HG03432 (cell line): ENCODE results near the gene LINS1.

ENCODE experiments used
- ATAC-seq: cut with Tn5 transposase; IDR thresholded peaks from one replicate; pipeline ENCODE4 v1.9.1; 2021; ENCODE audit warnings: mild to moderate bottlenecking, moderate library complexity; ENCODE audit not compliant: unreplicated experiment

Gene LINS1

DNA sequence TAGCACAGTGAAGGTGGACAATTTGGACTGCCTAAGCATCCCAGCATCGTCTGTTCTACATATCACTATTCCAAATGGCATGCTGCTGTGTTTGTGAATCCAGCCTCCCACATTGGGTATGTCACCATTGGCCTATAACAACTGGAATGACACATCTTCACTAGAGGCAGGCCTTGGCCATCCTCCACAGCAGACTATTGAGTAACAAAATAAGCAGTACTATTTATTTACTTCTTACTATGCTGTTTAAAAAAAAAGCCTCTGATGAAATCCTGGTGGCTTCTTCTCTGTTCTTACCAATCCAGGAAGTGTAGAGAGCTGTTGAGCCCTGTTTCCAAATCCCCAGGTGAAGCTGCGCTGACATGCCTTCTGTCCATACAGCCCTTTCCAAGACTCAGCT lies 42.7 kb downstream of the LINS1 start:
- ATAC-seq, result no peak

DNA sequence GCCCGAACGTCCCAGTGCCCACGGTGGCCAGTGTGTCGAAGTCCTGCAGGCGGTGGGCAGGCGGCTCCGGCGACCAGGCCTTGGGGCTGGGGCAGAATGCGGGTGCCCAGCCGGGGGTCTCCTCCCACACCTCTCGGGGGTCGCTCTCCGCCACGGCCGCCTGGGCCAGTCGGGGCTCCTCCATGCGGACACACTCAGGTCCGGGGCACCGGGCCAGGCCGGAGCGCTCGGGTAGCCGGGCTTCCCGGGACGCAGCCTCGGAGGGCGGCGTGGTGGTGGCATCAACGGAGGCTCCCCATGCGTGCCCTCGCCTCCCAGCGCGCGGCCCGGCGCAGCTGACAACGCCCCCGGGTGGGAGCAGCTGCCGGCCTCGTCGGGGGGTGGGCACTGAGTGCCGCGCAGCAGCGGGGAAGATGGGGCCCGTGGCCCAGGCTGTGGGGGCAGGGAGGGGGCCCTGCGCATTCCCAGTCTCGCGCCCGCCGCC lies 43.2 kb downstream of the LINS1 start:
- no peak for ATAC-seq

DNA sequence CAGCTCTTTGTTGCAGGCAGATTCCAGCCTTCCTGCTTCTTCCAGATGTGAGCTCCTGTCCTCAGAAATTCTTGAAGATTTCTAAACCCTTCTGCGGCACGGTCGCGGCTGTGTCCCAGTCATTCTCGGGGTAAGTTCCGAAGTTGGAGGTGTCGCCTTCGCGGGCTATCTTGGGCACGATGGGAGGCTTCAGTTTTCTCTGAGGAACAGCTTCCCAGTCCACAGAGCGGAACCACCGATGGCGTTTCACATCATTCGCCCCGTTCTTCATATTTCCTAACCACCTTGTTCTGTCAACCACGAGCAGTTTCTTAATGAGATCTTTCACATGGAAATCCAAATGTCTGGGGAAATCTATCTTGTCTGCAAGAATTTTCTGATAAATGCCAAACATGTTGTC lies 48.5 kb downstream of the LINS1 start:
- ATAC-seq, result no peak

DNA sequence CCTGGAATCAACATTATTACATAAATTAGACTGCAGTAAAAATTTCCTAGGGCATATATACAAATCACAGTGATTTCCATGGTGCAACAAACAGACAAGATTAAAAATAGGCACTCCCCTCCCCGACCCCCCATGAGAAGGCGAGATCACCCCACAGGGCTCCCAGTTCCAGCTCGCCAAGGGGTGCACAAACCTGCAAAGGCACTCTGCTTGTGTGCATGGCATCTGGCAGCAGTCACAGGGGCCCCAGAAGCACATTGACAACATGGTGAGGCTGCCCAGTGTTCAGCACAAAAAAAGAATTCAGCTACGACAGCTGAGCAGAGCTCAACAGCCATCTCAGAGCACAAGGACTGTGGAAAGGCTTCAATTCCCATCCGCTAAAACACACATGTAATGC lies 54.0 kb downstream of the LINS1 start:
- no peak for ATAC-seq

DNA sequence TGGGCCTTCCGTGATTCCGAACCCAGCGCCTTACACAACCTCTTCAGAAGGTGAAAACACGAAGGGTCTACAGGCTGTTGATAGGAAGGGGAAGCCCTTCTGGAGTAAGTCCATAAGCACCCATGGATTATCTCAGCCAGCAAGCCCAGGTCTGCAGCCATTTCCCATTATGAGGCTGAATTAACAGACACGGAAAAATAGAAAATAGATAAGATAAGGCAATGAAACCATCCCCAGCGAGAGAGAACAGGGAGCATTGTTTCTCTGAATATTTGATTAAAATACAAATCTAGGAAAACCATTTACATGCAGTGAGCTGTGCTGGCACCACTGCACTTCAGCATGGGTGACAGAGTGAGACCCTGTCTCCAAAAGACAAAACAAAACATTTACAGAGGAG lies 57.0 kb downstream of the LINS1 start:
- no peak for ATAC-seq

DNA sequence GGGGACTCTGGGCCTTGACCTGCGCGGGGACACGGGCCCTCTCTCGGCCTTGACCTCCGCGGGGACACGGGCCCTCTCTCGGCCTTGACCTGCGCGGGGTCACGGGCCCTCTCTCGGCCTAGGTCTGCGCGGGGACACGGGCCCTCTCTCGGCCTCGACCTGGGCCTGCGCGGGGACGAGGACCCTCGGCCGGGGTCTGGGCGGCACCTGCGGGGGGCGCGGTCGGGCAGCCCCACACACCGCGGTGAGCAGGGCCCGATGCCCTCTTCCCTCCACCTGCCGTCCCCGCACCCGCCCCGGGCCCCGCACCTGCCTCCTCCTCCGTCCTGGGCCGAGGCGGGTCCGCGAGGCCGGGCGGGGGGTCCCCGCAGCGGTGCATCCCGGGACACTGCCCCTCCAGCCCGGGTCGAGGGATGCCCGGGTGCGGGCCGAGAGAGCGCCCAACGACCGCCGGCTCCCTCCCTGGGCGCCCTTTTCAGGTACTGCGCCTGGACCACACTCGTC lies 57.6 kb downstream of the LINS1 start:
- no peak for ATAC-seq

DNA sequence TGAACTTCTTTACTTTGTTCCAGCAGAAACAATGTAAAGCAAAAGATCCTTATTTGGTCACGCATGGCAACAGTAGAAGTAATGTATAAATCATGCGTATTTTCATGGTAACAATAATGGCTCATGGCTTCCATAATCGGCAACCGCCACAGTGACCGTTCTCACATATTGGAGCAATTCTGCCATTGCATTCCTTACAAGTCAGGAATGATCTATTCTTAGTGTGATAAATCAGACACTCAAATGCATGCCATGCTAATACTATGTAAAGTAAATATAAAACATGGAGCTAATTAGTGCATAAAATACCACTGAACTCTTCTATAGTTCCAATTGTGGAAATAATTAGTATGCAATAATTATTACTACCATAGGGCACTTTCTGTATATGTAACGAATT lies 59.7 kb downstream of the LINS1 start:
- no peak for ATAC-seq

DNA sequence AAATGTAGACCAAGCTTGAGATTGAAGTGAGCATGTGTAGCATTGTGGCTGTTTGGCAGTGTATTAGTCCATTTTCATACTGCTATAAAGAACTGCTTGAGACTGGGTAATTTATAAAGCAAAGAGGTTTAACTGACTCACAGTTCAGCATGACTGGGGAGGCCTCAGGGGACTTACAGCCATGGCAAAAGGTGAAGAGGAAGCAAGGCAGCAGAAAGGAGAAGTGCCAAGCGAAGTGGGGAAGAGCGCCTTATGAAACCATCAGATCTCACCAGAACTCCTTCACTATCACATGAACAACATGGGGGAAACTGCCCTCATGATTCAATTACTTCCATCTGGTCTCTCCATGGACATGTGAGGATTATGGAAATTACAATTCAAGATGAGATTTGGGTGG lies 64.7 kb downstream of the LINS1 start:
- peak; percentile 75 for ATAC-seq

DNA sequence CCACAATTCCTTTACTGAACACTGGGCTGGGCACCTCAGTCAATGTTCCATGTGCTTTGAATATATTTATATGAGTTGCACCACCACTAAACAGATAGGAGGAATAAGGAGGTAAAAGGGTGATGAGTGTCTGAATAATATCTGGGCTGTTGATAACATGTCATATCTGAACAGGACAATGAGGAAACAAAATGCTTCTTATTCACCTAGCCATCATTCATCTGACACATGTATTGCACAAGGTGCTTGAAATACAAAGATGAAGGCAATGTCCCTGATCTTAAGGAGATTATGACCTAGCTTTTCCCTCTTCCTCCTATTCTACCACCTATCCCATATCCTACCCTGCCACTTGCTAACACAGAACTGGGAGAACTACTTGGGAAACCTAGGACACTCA lies 65.3 kb downstream of the LINS1 start:
- no peak for ATAC-seq

DNA sequence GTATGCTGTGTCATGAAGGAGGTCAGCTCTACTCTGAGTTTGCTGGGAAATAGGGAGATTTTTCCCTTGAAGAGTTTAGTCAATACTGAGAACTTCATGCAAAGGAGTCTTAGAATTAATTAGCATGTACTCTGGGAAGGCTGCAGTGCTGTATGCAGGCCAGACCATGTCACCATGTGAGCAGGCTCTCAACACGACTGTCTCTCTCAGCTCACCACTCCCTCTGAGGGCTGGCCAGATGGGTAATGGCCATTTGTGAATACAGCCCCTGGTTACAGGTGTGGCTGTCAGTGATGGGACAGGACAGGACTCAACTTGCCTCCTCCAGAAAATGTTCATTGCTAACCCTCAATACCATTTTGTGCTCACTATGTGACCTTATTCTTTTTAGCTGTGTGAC lies 68.1 kb downstream of the LINS1 start:
- ATAC-seq, result no peak

DNA sequence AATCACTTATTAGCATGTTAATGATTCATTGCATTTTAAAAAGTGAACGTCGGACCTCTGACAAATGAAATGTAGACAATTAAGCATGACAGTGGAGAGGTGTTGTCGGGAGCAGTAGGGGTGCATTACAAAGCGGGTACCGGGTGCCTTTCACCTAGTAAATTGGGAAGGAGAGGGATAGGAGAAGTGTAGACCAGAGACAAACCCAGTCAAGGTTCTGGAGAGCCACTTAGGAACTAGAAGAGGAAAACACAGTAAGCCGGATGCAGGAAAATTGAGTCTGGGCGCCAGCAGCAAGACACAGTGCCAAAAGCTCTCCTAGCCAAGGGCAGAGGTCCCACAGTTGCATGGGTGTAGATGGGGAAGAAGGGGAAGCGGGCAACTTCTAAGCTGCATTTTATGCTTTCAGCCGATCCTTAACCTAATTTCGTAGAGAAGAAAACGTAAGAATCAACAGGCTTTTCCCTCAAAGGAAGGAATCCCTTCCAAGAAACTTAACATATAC lies 70.1 kb downstream of the LINS1 start:
- ATAC-seq, result no peak

DNA sequence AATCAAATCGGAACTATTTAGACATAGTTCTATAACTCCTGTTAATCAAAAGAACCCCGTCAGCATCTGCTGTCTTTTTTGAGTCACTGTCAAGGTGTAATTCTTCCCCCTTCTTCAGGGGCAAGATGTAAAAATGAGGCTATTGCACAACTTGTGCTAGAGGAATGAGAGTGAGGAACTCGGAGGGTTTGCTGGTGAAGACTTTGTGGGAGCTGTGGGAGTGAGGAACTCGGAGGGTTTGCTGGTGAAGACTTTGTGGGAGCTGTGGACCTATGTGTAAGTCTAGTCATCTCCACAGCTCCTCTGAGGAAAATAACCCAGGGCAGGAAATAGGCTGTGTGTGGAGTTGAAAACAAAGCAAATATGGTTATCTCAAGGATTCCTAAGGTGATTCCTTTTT lies 70.8 kb downstream of the LINS1 start:
- ATAC-seq, result no peak

DNA sequence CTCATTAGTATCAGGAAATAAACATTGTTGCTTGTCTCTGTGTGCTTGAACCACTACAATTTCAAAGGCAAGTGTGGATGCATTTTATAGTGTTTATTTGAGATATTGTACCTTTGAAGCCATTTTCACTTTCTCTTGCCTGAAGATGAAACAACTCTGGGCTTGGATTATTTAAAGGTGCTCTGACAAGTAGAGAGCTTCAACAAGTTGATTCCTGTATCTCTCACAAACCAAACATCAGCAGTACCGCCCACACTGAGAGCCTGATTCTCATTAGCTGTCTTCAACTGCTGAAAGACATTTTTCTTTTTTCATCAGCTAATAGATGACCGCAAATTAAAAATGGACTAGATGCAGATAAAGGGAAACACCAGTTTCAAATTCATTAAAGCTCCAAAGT lies 72.4 kb downstream of the LINS1 start:
- ATAC-seq, result no peak

DNA sequence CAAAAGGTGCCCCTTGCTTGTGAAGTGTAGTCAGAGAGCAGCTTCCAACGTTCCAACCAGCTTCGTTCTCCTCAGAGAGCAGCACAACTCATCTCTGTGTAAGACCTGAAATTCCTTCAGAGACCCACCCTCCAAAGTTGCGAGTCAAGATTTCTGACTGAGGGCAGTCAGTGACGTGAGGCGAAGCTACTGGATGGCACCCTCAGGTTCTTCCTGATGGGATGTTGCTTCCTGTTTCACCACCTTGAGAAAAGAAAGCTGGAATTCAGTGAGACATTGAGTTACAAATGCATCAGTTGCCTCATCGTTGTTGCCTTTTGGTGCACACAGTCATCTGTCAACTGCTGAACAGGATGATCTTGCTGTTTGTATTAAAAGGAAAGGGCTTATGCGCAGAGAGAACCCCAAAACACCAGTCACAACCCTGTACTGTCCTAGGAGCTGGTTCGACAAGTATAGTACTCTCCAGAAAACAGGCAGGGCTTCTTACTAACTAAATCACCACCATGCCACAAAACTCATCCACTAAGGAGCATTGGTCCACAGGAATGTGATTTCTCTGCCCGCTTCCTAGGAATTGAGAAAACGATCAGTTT lies 73.1 kb downstream of the LINS1 start, which contains the start of gene CERS3:
TSS of gene CERS3 (minus strand) at position 118 of the 596 bp plus-strand sequence. CDS start 27,101 bp downstream, outside the sequence.
- ATAC-seq, result no peak

DNA sequence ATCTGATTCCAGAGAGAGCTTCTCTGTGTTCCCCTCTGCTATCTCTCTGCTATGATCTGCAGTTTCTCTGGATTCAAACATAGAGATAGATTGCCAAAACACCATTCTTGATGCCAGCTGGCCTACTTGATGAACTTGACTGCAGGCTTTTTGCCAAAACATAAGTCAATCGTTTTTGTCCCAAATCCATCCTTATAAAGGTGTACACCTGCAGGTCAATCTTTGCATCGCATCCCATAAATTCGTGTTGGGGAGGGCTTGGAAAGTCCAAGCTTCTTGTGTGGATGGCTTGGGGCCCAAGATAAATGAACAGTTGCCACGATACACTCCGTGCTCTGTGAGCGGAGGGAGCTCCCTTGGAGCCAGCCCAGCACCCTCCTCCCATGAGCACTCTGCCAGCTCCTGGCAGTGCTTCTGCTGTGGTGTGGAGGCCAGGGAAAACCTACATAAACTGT lies 75.9 kb downstream of the LINS1 start:
- no peak for ATAC-seq

DNA sequence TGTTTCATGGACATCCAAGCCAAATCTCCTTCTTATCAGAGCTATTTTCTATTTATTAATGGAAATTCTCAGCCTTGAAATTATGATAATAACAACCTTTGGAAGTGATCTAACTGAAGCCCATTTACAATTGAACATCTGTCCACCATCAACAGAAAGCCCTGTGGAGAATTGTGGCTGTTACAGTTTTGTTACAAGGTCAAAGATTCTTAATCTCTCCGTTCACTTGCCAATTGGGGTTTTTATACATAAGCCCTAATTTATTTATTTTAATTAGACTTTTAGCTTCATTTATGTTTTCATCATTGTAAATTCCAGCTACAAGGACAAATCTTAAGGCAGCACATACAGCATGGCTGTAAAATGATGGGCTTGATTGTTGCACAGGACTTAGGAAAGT lies 76.5 kb downstream of the LINS1 start:
- ATAC-seq, result no peak

DNA sequence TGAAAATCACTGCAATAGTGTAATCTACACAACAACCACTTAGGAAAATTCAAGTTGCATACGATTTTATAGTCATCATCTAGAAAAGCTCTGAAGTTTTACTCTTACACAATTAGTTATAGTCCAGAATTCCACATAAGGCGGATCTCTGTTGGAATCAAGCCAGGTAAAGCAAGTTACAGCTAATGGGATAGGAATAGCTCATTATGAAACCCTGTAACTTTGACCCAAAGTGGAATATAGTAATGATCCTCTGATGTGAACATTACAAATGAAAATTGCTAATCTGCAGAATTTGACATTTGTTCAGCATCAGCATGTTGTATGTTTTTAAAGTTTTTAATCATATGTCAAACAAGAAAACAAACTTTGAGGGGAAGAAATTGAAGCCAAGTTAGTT lies 77.7 kb downstream of the LINS1 start:
- ATAC-seq, result no peak

DNA sequence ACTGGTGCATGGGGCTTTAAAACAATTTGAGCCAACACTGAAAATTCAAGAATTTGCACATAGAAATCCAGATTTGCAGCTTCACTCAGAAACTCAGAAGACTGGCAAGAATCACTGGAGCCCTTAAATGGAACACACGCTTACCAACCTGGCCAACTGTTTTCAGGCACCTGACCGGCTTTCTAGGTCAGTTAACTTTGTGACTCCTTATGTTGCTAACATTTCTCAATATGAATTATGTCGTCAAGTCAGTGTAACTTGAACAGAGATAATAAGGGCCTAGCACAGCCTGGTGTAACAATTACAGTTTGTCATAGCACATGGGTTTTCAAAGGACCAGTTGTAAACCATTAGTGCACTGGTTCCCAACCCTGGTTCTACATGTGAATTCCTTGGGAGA lies 80.1 kb downstream of the LINS1 start:
- ATAC-seq, result no peak

DNA sequence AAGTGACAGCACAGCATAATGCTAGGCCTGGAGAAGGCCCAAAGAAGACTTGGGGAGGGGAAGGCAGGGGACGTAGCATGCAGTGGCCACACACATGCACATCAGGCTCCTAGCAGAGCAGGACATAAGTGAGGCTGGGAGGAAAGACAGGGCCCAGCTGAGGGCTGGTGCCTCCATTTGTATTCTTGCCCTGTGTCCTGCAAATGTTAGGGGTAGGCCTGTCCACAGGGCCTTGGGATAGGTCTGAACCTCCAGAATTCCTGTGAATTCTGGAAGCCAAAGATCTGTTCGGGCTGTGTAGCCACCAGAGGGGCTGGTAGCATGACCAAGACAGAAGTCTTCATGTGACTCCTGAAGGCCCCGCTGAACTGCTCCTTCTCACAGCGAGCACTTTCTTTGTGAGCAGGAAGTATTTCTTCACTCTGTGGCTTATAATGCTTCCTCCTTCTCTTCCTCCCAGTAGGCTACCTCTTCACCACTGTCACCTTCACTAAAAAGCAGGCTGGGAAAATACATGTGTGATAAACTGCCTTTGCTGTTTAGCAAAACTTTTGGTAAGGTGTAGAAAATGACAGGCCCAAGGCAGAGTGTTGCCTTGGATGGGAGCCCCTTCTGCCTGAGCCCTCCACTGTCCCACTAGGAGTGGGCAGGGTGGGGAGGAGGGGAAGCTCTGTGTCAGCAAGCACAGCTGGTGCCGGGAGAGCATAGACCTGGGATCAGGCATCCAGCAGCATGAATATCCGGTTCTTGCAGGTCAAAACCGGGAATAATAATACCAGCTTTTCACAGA lies 81.7 kb downstream of the LINS1 start:
- ATAC-seq, result no peak

DNA sequence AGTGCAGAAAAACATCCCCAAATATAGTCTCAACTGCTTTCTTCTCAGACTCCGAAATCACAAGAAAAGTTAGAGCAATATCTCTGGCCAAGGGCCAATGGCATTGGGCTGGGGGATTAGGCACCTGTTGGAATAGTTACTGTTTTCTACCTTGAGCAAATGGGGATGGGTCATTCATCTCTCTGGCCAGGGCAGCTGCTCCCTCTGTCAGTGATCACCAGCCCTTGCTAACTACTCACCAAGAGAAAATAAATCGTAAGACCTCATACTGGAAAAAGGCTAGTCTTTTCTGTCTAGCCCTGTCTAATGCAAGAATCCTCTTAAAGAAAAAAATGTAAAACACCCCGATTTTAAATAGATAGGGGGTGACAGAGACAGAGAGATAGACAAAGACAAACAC lies 84.1 kb downstream of the LINS1 start:
- no peak for ATAC-seq
